C4-2B (cell line): ENCODE data around the gene TRABD2A.
A peak's percentile ranks its signal among the peaks of the same experiment; 100 is the strongest.

ENCODE experiments used
- H3K27ac ChIP-seq: fragments of 450-650 bp; 2 replicates; pipeline ENCODE4 v1.5.1; 2017
- CTCF ChIP-seq: fragments of 450-650 bp; conservative IDR thresholded peaks from 2 replicates; pipeline ENCODE4 v1.5.1; 2017; ENCODE audit warnings: mild to moderate bottlenecking
- ZFX ChIP-seq: fragments of 450-650 bp; IDR thresholded peaks from 2 replicates; pipeline ENCODE4 v1.6.1; 2017

TRABD2A gene

GRCh38 chr2:84880645-84881521 is at the start of gene TRABD2A:
TSS of gene TRABD2A (minus strand) at chr2:84881084. CDS start at chr2:84881039, 45 bp downstream.
- TF ChIP-seq ZFX, result no peak
- TF ChIP-seq CTCF, result no peak
- H3K27ac ChIP-seq, result no peak within 1 kb of the TSS

- TF ChIP-seq ZFX (no peak), CTCF (peak; percentile 65)
- no peak overlapping the region for H3K27ac ChIP-seq
Measured at GRCh38 chr2:84927275-84927627, 46.4 kb upstream of the TRABD2A start.

- TF ChIP-seq ZFX (no peak), CTCF (peak; percentile 94)
- no peak overlapping the region for H3K27ac ChIP-seq
Measured at GRCh38 chr2:84925724-84926376, 45.0 kb upstream of the TRABD2A start.

- no peak overlapping the region for H3K27ac ChIP-seq
- TF ChIP-seq CTCF, result no peak
- TF ChIP-seq ZFX, result no peak
Measured at GRCh38 chr2:84925336-84925723, 44.4 kb upstream of the TRABD2A start.

- TF ChIP-seq CTCF (no peak), ZFX (no peak)
- H3K27ac ChIP-seq, result no peak overlapping the region
Measured at GRCh38 chr2:84924173-84925106, 43.6 kb upstream of the TRABD2A start.

GRCh38 chr2:84923009-84923408 is 42.1 kb upstream of the TRABD2A start:
- TF ChIP-seq ZFX (no peak), CTCF (no peak)
- no peak overlapping the region for H3K27ac ChIP-seq
